HepG2 (cell line): ENCODE measurements around the gene TIMM10.

Experiments used
- PAX8 ChIP-seq: sonication (generic); formaldehyde crosslinking; IDR thresholded peaks from 2 replicates; pipeline ENCODE4 v1.8.0; 2022; ENCODE audit warnings: mild to moderate bottlenecking, missing genetic modification reagents, borderline replicate concordance
- PHF21A ChIP-seq: sonication (generic); formaldehyde crosslinking; IDR thresholded peaks from 2 replicates; pipeline ENCODE4 v1.5.0; 2020; ENCODE audit warnings: mild to moderate bottlenecking, missing genetic modification reagents
- ZNF251 ChIP-seq: sonication (generic); formaldehyde crosslinking; IDR thresholded peaks from 2 replicates; pipeline ENCODE4 v1.9.0; 2021; ENCODE audit warnings: mild to moderate bottlenecking, missing genetic modification reagents
- TF ChIP-seq, protein P1 (sequence below): IDR thresholded peaks from 2 replicates; pipeline ENCODE4 v1.6.1; 2016; ENCODE audit warnings: mild to moderate bottlenecking, missing biosample characterization, missing genetic modification reagents

DNA sequence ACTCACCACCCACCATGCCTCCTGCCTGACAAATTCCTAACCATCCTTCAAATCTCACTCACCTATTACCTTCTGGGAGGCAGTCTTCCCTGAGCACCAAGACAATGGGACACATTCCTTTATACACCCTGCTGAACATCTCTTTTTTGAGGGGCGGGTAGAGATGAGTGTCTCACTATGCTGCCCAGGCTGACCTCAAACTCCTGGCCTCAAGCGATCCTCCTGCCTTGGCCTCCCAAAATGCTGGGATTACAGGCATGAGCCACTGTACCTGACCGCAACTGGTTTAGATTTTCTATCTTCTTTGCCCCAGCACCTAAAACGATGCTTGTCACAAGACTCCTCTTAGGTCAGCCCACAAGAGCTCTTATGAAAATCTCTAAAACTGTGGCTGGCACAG, 7.1 kb downstream of the TIMM10 start:
- TF ChIP-seq, protein P1, sequence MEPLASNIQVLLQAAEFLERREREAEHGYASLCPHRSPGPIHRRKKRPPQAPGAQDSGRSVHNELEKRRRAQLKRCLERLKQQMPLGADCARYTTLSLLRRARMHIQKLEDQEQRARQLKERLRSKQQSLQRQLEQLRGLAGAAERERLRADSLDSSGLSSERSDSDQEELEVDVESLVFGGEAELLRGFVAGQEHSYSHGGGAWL (CRISPR knock-in tag) = no peak
- TF ChIP-seq PHF21A (CRISPR knock-in tag) (no peak), ZNF251 (CRISPR knock-in tag) (no peak), PAX8 (CRISPR knock-in tag) (no peak)
